Fibroblast of upper back skin (primary cell): Measurements from ENCODE around the gene ZNF57.
"Not testable (repeated sequence)": the region's sequence is repeated elsewhere in the genome, so short reads cannot be mapped to it uniquely, and the experiment has no call there.

ENCODE experiments used
- DNase-seq: peaks from one replicate; pipeline ENCODE4 v3.0.0-alpha.2; 2013

Gene ZNF57

GRCh38 chr19:2960120-2960519 lies 59.4 kb downstream of the ZNF57 start:
- DNase-seq, result no peak

DNA sequence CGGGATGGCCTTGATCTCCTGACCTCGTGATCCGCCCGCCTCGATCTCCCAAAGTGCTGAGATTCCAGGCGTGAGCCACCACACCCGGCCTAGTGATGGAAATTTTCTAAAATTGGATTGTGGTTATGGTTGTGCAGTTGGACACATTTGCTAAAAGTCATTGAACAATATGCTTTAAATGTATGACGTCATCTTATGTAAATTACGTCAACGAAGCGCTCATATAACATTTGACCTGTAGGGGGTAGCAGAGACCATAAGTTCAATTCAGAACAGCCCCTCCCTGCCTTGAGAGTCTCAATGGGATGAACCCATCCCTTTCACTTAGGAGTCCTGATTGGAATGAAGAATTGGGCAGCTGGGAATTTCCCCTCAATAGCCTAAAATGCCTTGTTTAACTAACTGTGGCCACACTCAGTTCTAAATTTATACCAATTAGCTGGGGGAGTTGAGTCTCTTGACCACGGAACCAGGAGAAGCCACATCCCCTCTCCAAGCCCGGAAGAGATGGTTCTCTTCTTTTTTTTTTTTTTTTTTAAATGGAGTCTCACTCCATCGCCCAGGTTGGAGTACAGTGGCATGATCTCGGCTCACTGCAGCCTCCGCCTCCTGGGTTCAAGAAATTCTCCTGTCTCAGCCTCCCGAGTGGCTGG lies 61.4 kb downstream of the ZNF57 start:
- peak; percentile 88 for DNase-seq

DNA sequence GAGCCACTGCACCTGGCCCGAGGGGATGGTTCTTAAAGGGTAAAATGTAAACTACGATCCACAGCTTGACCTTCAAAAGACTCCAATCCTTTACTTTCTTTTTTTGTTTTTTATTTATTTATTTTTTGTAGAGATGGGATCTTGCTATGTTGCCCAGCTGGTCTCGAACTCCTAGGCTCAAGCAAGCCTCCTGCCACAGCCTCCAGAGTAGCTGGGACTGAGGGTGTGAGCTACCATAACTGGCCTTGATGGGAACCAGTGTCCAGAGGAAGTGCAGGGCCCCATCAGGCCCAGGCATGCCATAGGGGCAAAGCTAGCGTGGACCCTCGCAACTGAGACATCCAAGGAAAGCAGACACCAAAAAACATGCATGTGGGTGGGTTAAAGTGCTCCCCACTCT lies 62.4 kb downstream of the ZNF57 start:
- no peak for DNase-seq

GRCh38 chr19:2963631-2964030 lies 62.9 kb downstream of the ZNF57 start:
- not testable (repeated sequence) for DNase-seq

DNA sequence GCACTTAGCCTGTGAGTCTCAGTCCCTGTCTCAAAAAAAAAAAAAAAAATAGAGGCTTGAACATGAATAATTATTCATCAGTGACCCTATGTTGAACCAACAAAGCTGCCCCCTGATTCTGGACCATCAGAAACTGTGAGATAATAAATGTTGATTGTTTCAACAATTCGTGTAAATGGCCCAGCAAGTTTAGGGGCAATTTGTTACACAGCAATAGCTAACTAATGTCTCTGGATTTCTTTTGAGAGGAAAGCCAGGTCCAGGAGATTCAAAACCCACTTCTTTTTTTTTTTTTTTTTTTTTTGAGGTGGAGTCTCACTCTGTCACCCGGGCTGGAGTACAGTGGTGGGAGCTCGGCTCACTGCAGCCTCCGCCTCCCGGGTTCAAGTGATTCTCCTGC lies 64.1 kb downstream of the ZNF57 start:
- no peak for DNase-seq

- no peak for DNase-seq
These were observed 67.2 kb downstream of the ZNF57 start for GRCh38 chr19:2967972-2968371.
